ENCODE data around the gene DNAJB7. TPM values are rescaled to one million over a fixed set of nuclear protein-coding genes. Genes with fewer than 3 reads are reported as not detected.
A peak's percentile ranks its signal among the peaks of the same experiment; 100 is the strongest.

The DNAJB7 gene
- total and polyA plus RNA-seq, 2 of the 13 experiments (the other 11 are each of a cell fraction or from before 2014, with no cell fraction given): not detected

DNA sequence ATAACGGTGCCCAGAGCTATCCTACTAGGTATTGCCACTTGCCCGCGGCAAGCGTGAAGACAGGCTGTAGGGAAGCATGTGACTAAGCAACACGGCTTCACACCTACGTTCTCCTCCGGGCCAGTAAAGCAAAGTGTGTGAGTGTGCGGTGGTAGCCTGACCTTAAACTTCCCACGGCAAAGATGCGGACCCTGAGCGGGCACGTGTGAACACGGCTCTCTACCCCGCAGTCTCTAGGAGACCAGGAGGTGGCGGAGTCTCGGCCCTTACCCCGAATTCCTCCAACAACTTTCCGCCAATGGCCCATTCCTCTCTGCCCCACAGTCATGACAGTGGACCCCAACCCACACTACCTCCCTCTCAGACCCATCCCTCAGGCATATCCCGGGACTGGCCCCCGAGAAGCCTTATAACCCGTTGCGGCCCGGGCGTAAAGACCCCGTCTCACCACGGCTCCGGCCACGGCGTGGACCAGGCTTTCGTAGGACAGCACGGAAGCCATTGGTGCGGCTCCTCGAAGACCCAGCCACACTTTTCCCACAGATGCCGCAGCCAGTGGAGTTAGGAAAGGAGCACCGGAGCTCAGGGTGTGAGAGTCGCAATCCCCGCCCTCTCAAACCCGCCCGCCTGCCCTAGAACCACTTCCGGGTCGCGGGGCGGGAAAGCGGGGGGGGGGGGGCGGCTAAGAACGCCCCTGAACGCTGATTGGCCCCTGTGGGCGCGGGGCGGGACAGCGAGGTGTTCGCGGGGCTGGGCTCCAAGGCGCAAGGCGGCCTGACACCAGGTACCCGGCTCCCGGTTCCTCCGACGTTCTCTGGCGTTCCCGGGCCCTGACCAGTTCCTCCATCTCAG, 42.9 kb downstream of the DNAJB7 start, which contains the start of gene SLC25A17 (continued):
- TF ChIP-seq, protein P1, sequence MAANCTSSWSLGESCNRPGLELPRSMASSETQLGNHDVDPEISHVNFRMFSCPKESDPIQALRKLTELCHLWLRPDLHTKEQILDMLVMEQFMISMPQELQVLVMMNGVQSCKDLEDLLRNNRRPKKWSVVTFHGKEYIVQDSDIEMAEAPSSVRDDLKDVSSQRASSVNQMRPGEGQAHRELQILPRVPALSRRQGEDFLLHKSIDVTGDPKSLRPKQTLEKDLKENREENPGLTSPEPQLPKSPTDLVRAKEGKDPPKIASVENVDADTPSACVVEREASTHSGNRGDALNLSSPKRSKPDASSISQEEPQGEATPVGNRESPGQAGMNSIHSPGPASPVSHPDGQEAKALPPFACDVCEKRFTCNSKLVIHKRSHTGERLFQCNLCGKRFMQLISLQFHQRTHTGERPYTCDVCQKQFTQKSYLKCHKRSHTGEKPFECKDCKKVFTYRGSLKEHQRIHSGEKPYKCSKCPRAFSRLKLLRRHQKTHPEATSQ (CRISPR knock-in tag; IDR thresholded peaks at IDR 0.05; ENCODE audit: borderline replicate concordance): no peak
- TF ChIP-seq ZFP41 (CRISPR knock-in tag; IDR thresholded peaks at IDR 0.05; ENCODE audit: borderline replicate concordance): no peak
- no peak for TF ChIP-seq ZNF180 (CRISPR knock-in tag; IDR thresholded peaks at IDR 0.05; ENCODE audit: borderline replicate concordance, low read depth)
- TF ChIP-seq, protein P2, sequence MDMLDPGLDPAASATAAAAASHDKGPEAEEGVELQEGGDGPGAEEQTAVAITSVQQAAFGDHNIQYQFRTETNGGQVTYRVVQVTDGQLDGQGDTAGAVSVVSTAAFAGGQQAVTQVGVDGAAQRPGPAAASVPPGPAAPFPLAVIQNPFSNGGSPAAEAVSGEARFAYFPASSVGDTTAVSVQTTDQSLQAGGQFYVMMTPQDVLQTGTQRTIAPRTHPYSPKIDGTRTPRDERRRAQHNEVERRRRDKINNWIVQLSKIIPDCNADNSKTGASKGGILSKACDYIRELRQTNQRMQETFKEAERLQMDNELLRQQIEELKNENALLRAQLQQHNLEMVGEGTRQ (IDR thresholded peaks at IDR 0.05; ENCODE audit: low read depth, low read length): no peak
- TF ChIP-seq, protein P2 (CRISPR knock-in tag; IDR thresholded peaks at IDR 0.05; ENCODE audit: borderline replicate concordance): 0 out of 2 replicates have a peak, but pooled peaks have one; percentile 37
- no peak for TF ChIP-seq MEF2D (CRISPR knock-in tag; IDR thresholded peaks at IDR 0.05)
- peak; percentile 42 for TF ChIP-seq MED1 (CRISPR knock-in tag; IDR thresholded peaks at IDR 0.05)
- no peak for TF ChIP-seq AKAP8 (CRISPR knock-in tag; IDR thresholded peaks at IDR 0.05)
- TF ChIP-seq, protein P3, sequence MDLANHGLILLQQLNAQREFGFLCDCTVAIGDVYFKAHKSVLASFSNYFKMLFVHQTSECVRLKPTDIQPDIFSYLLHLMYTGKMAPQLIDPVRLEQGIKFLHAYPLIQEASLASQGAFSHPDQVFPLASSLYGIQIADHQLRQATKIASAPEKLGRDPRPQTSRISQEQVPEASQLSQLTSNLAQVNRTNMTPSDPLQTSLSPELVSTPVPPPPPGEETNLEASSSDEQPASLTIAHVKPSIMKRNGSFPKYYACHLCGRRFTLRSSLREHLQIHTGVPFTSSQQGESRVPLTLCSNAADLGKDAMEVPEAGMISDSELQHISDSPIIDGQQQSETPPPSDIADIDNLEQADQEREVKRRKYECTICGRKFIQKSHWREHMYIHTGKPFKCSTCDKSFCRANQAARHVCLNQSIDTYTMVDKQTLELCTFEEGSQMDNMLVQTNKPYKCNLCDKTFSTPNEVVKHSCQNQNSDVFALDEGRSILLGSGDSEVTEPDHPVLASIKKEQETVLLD (CRISPR knock-in tag; IDR thresholded peaks at IDR 0.05; ENCODE audit: low read depth): peak; percentile 60; the same call in 1 of the 2 replicates
- TF ChIP-seq ZNF264 (CRISPR knock-in tag; IDR thresholded peaks at IDR 0.05): no peak
- peak; percentile 78; the same call in 1 of the 2 replicates for TF ChIP-seq ZNF235 (CRISPR knock-in tag; IDR thresholded peaks at IDR 0.05; ENCODE audit: borderline replicate concordance)
- no peak for TF ChIP-seq JUN (CRISPR knock-in tag; IDR thresholded peaks at IDR 0.05)
- peak; percentile 37; the same call in 1 of the 2 replicates for TF ChIP-seq PHF21A (CRISPR knock-in tag; IDR thresholded peaks at IDR 0.05)
- TF ChIP-seq TCF7L2 (IDR thresholded peaks at IDR 0.05; ENCODE audit: low read depth, low read length): no peak
- TF ChIP-seq, protein P4, sequence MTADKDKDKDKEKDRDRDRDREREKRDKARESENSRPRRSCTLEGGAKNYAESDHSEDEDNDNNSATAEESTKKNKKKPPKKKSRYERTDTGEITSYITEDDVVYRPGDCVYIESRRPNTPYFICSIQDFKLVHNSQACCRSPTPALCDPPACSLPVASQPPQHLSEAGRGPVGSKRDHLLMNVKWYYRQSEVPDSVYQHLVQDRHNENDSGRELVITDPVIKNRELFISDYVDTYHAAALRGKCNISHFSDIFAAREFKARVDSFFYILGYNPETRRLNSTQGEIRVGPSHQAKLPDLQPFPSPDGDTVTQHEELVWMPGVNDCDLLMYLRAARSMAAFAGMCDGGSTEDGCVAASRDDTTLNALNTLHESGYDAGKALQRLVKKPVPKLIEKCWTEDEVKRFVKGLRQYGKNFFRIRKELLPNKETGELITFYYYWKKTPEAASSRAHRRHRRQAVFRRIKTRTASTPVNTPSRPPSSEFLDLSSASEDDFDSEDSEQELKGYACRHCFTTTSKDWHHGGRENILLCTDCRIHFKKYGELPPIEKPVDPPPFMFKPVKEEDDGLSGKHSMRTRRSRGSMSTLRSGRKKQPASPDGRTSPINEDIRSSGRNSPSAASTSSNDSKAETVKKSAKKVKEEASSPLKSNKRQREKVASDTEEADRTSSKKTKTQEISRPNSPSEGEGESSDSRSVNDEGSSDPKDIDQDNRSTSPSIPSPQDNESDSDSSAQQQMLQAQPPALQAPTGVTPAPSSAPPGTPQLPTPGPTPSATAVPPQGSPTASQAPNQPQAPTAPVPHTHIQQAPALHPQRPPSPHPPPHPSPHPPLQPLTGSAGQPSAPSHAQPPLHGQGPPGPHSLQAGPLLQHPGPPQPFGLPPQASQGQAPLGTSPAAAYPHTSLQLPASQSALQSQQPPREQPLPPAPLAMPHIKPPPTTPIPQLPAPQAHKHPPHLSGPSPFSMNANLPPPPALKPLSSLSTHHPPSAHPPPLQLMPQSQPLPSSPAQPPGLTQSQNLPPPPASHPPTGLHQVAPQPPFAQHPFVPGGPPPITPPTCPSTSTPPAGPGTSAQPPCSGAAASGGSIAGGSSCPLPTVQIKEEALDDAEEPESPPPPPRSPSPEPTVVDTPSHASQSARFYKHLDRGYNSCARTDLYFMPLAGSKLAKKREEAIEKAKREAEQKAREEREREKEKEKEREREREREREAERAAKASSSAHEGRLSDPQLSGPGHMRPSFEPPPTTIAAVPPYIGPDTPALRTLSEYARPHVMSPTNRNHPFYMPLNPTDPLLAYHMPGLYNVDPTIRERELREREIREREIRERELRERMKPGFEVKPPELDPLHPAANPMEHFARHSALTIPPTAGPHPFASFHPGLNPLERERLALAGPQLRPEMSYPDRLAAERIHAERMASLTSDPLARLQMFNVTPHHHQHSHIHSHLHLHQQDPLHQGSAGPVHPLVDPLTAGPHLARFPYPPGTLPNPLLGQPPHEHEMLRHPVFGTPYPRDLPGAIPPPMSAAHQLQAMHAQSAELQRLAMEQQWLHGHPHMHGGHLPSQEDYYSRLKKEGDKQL (CRISPR knock-in tag; IDR thresholded peaks at IDR 0.05; ENCODE audit: low read depth): no peak
- TF ChIP-seq ZNF556 (CRISPR knock-in tag; IDR thresholded peaks at IDR 0.05; ENCODE audit: borderline replicate concordance): no peak
- TF ChIP-seq ZNF337 (CRISPR knock-in tag; IDR thresholded peaks at IDR 0.05; ENCODE audit: borderline replicate concordance, low read depth): no peak
- no peak for TF ChIP-seq KLF6 (CRISPR knock-in tag; IDR thresholded peaks at IDR 0.05)
- no peak for TF ChIP-seq KDM6A (CRISPR knock-in tag; IDR thresholded peaks at IDR 0.05; ENCODE audit: low read depth)

All from HepG2 (cell line).